ENCODE data around the gene CNTLN. TPM values are rescaled to one million over a fixed set of nuclear protein-coding genes. Genes with fewer than 3 reads are reported as not detected.

CNTLN gene
- total and polyA plus RNA-seq, 2 of the 8 experiments (the other 6 are each of a cell fraction or from before 2014, with no cell fraction given) = 4.8 to 10.8 TPM

DNA sequence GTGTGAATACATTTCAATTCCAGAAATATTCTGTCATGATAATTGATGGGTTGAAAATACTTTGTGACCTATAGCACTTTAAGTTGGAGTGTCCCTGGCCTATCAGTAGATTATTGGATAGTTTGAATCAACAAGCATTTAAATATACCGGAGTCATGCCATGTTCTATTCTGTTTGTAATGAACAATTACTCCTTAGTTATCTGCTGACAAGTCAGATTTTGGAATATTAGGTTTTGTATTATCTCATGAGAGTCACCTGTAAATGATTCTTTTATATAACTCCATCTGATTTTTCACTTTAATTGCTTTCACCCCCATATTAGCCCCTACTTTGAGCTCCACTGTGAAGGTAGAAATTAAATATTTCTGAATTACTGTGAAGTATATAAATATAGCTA, 351.6 kb downstream of the CNTLN start:
- FAIRE-seq (no peak), DNase-seq (ENCODE audit: low read depth in 1 of 2, low spot score in 2 of 2) (no peak)
- Histone ChIP-seq H3K23me2 (ENCODE audit: low read depth, low read length) (no peaks in the 10 kb centered on the region), H3K9me3 (ENCODE audit: insufficient read depth in 2 of 2, low read depth in 1 of 2, low read length in 1 of 2) (no peaks in the 10 kb centered on the region), H3K4ac (replicated peaks; ENCODE audit: insufficient read length, low read depth, low read length) (no peak overlapping the region), H3K27ac (ENCODE audit: low read depth, low read length) (no peak overlapping the region), H2BK120ac (replicated peaks; ENCODE audit: low read depth, low read length) (no peak overlapping the region), H2AK5ac (ENCODE audit: low read depth, low read length) (no peak overlapping the region), H4K91ac (replicated peaks; ENCODE audit: insufficient read length, low read length) (no peak overlapping the region), H2BK15ac (ENCODE audit: low read length) (no peak overlapping the region), H3K4me1 (replicated peaks in 1 of 4; ENCODE audit: control insufficient read depth in 3 of 4, insufficient read depth in 4 of 4, low read length in 3 of 4) (no peaks in the 10 kb centered on the region), H4K5ac (ENCODE audit: insufficient read length, low read depth, low read length) (no peak overlapping the region), H3K23ac (ENCODE audit: insufficient read length) (no peak overlapping the region), H3K79me1 (ENCODE audit: low read depth, low read length) (no peaks in the 10 kb centered on the region), H2BK5ac (ENCODE audit: low read depth, low read length) (no peak overlapping the region), H4K20me1 (replicated peaks in 1 of 2; ENCODE audit: control insufficient read depth in 1 of 2, insufficient read depth in 2 of 2, low read length in 2 of 2) (no peaks in the 10 kb centered on the region), H3K79me2 (ENCODE audit: control insufficient read depth in 1 of 2, insufficient read depth in 2 of 2, low read length in 2 of 2) (no peaks in the 10 kb centered on the region), H3K36me3 (ENCODE audit: control insufficient read depth in 2 of 4, insufficient read depth in 4 of 4, low read length in 3 of 4) (peaks cover 0 to 2% (median 0%) of the 10 kb centered on the region in 4 experiments; a peak in 1 of 8 replicates), H3K18ac (ENCODE audit: extremely low read depth, low read length) (no peak overlapping the region), H3K4me3 (ENCODE audit: extremely low read depth in 1 of 4, insufficient read depth in 2 of 4, low read depth in 3 of 4, low read length in 4 of 4) (no peak overlapping the region), H3K9ac (replicated peaks in 1 of 4; ENCODE audit: extremely low read depth in 1 of 4, low read depth in 3 of 4, low read length in 3 of 4) (no peak overlapping the region), H3K4me2 (ENCODE audit: insufficient read depth in 1 of 2, low read depth in 2 of 2, low read length in 2 of 2) (no peak overlapping the region), H2BK20ac (ENCODE audit: low read length) (no peak overlapping the region), H3K27me3 (replicated peaks in 1 of 4; ENCODE audit: control insufficient read depth in 3 of 4, extremely low read depth in 1 of 4, insufficient read depth in 3 of 4, low read length in 3 of 4) (no peaks in the 10 kb centered on the region), H2BK12ac (ENCODE audit: low read depth, low read length) (no peak overlapping the region), H2AFZ (ENCODE audit: low read length) (no peak overlapping the region), H4K8ac (ENCODE audit: extremely low read depth, insufficient read depth, low read length) (no peak overlapping the region), H3K56ac (replicated peaks; ENCODE audit: insufficient read length, low read depth, low read length) (no peak overlapping the region), H3K14ac (ENCODE audit: insufficient read length) (no peak overlapping the region)
- 100% methylated on average over 1 of the region's 1 CpG; no CpG with 5 or more reads in 1 of the 2 experiments for WGBS, 2 experiments (ENCODE audit: extremely low coverage in 1 of 2, insufficient coverage in 1 of 2, insufficient read length in 1 of 2, insufficient replicate concordance in 2 of 2, low coverage in 1 of 2, low lambda C conversion rate in 2 of 2, missing lambda C conversion rate in 1 of 2)
- CTCF ChIA-PET (ENCODE audit: partially characterized antibody) = interaction anchor here (0.6 to 1.2 kb wide), 3 partner anchors 35 to 1144 kb away, joined by 3 to 4 read pairs (median 3); no protein-coding TSS in a partner anchor
- POLR2A ChIA-PET (ENCODE audit: partially characterized antibody) = interaction anchor here (1.1 kb wide), 1 partner anchor 9 kb away, joined by 6 read pairs; no protein-coding TSS in a partner anchor
- no peak for TF ChIP-seq CTBP2 (IDR thresholded peaks at IDR 0.05; ENCODE audit: borderline replicate concordance, insufficient read depth, insufficient read length, low read length)
- TF ChIP-seq NRF1 (IDR thresholded peaks at IDR 0.05; ENCODE audit: low read depth, low read length) = no peak
- TF ChIP-seq, protein P1, sequence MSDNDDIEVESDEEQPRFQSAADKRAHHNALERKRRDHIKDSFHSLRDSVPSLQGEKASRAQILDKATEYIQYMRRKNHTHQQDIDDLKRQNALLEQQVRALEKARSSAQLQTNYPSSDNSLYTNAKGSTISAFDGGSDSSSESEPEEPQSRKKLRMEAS (IDR thresholded peaks at IDR 0.05) = no peak
- TF ChIP-seq SP2 (IDR thresholded peaks at IDR 0.05; ENCODE audit: low read length) = no peak
- TF ChIP-seq CEBPB (IDR thresholded peaks at IDR 0.05; ENCODE audit: low read depth, low read length) = no peak
- no peak for TF ChIP-seq SUZ12 (IDR thresholded peaks at IDR 0.05; ENCODE audit: low read length)
- no peak for TF ChIP-seq POU5F1 (IDR thresholded peaks at IDR 0.05; ENCODE audit: low read depth, low read length)
- TF ChIP-seq EGR1 (IDR thresholded peaks at IDR 0.05; ENCODE audit: borderline replicate concordance, low read depth, low read length) = no peak
- TF ChIP-seq CBX8 (IDR thresholded peaks at IDR 0.05; ENCODE audit: borderline replicate concordance, low read depth, low read length) = no peak
- TF ChIP-seq TCF12 (IDR thresholded peaks at IDR 0.05; ENCODE audit: low read depth, low read length) = no peak
- TF ChIP-seq BCL11A (IDR thresholded peaks at IDR 0.05; ENCODE audit: low read depth in 2 of 2, low read length in 2 of 2) = no peak
- TF ChIP-seq ATF3 (IDR thresholded peaks at IDR 0.05; ENCODE audit: insufficient read depth, low read depth, low read length) = no peak
